NCI-H1105 treated with DMSO at 0.1 percent for 48 hours (cell line): ENCODE data around the gene PSD4.

Source experiments
- DNase-seq: peaks from one replicate; lab custom pipeline; 2025; lab: John Stamatoyannopoulos, UW

Gene PSD4

GRCh38 chr2:113142290-113142689, 31.5 kb upstream of the PSD4 start:
- no peak for DNase-seq

GRCh38 chr2:113144259-113144658, 29.5 kb upstream of the PSD4 start:
- no peak for DNase-seq

DNA sequence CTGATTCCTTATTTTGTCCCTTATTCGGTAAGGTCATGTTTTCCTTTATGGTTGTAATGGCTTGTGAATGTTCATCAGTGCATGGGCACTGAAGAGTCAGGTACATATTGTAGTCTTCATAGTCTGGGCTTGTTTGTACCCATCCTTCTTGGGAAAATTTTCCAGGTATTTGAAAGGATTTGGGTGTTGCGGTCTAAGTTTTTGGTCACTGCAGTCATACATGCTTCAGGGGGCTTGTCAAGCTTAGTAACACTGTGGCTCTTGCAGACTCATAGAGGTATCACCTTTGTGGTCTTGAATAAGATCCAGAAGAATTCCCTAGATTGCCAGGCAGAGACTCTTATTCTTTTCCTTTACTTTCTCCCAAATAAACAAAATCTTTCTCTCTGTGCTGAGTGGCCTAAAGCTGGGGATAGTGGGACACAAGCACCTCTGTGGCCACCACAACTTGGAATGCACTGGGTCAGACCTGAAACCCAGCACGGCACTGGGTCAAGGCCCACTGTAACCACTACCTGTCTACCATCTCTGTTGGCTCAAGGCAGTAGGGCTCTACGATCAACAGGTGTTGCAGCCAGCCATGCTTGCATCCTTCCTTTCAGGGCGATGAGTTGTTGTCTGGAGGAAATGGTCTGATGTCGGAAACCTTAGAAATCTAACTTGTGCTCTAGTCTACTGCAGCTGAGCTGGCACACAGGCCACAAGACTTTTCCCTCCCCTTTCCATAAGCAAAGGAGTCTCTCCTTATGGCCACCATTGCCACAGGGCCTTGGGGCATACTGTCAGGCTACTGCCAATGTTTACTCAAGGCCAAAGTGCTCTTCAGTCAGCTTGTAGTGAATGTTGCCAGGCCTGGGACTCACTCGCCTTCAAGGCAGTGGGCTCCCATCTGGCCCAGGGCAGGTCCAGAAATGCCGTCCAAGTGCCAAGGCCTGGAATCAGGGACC, 24.9 kb upstream of the PSD4 start:
- no peak for DNase-seq

GRCh38 chr2:113149553-113150257, 24.1 kb upstream of the PSD4 start:
- no peak for DNase-seq

- no peak for DNase-seq
Measured at GRCh38 chr2:113150258-113150601, 23.5 kb upstream of the PSD4 start.

GRCh38 chr2:113155331-113155730, 18.4 kb upstream of the PSD4 start:
- no peak for DNase-seq

- DNase-seq = peak; percentile 55
Measured at GRCh38 chr2:113156278-113157117, 17.3 kb upstream of the PSD4 start.

DNA sequence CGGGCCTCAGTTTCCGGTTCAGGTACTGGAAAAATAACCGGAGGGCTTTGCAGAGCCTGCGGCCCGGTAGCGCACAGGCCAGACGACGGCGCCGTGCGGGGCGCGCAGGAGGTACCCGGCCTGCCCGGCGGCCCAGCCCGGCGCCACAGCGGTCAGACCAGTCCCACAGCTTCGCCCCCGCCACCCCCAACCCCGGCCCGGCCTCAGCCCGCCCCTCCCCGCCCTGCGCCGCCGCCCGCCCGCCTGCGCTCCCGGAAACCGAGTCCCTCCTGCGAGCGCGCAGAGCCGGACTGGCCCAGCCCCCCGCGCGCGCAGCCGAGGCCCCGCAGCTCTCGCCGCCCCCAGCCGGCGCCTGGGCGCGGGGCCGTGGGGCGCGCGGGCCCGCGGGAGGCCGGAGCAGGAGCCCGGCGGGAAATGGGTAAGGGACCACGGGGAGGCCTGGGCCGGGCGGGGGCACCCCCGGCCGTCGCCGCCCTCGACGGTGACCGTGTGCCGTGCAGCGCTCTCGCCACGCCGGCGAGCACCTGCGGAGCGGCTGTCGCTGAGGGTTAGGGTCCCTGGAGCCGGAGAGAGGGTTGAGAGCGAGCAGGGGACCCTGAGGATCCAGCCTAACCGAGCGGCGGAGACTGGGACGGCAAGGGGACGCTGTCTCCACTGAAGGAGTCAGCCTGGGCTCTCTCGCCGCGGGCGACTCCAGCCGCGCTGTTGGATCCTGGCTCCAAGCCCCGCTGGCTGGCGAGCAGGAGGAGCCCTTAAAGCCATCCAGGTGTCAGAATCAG, 16.5 kb upstream of the PSD4 start:
- DNase-seq = peak; percentile 19

GRCh38 chr2:113157897-113158753, 15.6 kb upstream of the PSD4 start:
- DNase-seq = no peak

- no peak for DNase-seq
Measured at GRCh38 chr2:113158884-113159553, 14.8 kb upstream of the PSD4 start.

DNA sequence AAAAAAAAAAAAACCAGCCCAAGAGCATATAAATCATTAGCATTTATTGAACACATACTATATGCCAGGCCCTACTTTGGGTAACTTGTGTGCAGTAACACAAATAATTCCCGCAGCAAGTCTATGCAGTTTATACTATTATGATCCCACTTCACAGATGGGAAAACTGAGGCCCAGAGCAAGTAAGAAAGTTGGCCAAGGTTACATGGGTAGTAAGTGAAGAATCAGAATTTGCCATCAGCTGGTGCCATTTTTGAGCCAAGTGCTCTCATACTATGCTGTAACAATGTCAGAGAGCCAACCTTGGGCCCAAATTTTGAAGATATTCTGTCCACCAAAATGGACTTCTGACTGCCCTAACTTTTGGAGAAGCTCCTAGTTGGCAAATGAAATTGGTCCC, 13.5 kb upstream of the PSD4 start:
- no peak for DNase-seq

- no peak for DNase-seq
Measured at GRCh38 chr2:113160962-113161361, 12.8 kb upstream of the PSD4 start.

GRCh38 chr2:113162173-113162572, 11.6 kb upstream of the PSD4 start:
- DNase-seq = no peak

- no peak for DNase-seq
Measured at GRCh38 chr2:113162869-113163268, 10.9 kb upstream of the PSD4 start.

- peak; percentile 2 for DNase-seq
Measured at GRCh38 chr2:113164215-113164929, 9.4 kb upstream of the PSD4 start.

DNA sequence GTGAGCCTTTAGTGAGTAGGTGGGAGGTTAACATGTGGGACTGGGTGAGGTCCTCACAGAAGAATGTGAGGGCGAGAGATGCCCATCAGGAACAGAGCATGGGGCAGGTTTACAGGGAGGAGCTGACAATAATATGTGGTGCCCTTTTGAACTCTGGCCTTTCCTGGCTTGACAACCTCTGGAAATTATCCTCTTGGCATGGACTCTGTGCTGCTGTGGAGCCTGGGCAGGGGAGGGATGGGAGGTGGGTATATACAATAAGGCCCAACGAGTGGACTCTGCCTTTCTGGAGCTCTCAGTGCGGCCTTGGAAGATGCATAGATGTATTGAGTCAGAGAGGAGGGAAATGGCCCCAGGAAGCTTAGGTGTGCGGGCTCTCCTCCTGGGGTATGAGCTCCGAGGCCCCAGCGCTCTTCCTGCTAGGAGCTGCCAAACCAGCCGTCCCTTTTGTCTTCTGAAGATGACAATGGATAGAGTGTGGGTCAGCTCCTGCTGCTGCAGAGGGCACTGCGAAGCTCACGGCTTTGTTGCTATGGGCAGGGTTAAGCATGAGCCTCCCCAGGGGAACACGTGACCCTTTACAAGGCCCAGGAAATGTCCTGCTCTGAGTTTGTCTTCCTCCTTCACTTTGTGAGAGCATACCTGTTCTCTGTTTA, 8.7 kb upstream of the PSD4 start:
- no peak for DNase-seq

GRCh38 chr2:113166187-113166645, 7.6 kb upstream of the PSD4 start:
- DNase-seq = no peak

DNA sequence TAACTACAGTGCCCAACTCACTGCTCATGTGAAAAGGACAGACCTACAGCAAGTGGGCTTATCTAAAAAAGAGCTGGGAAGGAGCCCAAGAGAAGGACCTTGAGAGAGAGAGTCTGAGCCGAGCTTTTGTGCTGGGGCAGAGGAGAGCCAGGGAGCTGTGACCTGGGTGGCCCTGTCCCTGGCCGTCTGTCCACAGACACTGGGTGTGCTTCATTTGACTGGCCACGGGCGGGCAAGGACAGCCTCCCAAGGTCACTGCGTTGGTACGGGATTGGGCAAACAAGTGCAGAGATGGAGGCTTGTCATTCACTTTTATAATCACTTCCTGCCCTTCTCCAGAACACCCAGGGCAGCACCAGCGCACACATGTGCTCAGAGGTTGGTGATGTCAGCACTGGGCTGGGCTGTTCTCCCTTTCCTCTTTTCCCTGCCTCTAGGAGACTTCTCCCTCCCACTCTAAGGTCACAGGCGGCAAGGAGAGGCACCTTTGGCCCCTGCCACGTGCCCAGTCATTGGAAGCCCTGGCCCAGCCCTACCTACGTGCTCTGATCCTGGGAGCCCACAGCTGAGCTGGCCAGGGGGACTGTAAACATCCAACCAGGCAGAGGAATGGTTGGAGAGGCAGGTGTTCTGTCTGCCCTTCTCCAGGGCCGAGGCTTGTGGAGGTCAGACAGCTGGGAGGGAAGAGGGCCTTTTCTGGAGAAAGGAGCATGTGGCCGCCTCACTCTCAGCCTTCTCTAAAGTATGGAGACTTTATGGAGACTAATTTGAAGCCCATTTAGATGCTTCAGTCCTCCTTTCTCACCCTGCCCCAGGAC, 6.4 kb upstream of the PSD4 start:
- DNase-seq = no peak
